Measurements from ENCODE around the gene SCG5.

The SCG5 gene

DNA sequence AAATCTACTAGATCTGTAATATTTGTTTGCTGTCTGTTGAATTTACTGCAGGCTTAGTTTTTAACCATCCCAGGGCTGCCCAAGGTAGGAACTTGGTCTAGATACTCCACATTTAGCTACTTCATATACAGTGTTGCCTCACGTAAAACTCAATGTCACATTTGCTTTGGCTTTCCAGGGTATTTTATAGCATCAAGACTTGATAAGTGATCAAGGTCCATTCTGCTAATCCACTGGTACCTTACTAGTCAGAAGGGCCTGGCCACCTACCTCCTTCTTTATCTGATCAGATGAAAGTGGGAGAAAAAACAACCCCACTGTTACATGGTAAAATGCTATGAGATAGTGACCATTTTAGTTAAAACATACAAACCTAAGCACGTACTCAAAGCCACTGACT is 50.8 kb downstream of the SCG5 start:
- no peak for DNase-seq

DNA sequence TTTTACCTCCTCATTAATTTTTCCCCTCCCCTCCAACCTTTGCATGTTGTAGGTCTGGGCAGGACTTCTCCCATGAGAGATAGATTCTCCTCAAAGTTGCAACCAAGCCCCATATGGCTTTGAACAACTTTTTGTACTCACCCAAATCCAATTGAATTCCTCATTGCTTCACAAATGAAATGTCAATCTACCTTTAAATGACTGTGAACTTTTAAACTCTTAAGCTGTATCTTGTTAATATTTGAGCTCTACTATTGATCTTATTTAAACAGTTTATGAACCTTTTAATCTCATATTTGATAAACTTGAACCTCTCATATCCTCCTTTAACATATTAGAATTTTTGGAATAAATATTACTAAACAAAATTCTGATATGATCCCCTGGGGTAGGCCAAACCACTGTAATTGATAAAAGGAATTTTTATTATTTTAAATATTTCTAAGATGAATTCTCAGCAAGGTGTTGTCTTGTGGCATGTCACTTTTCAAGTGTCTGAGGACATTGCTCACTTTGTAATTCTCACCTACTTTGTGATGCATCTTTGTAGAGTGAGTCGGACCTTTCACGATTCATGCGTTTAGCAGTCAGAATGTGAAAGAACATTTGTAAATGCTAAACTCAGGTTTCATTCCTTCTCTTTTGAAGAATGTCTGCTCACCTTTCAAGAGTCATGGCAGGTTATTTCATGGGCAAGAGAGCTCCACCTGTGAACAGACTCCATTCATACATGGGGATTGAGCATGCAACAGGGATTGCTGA is 52.9 kb downstream of the SCG5 start:
- DNase-seq = no peak

DNA sequence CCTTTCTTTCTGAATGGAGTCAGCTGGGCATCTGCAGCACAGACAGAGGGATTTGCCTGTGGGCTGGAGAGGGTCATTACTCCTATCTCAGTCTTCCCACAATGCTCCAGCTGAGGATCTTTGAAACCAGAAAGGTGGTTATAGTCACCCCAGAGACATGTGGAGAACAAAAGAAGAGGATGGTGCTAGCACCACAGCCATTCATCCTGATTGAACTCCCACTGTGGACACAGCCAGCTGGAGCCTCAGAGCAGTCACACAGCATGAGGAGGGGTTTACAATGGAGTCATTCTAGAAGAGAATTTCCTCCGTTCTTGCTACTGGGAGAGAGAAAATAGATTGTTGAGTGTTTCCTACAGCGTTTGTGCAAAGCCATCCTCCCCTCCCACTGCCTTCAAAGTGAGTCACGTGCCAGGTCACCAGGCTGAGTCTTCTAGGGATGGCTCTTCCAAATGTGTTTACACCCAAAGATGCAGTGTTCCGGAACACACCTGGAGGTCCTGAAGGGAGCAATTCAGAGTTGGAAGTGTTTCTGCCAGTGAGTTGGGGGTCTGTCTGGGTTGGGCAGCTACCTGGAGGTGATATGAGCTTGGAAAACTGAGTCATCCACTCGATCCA is 57.4 kb downstream of the SCG5 start:
- DNase-seq = no peak

DNA sequence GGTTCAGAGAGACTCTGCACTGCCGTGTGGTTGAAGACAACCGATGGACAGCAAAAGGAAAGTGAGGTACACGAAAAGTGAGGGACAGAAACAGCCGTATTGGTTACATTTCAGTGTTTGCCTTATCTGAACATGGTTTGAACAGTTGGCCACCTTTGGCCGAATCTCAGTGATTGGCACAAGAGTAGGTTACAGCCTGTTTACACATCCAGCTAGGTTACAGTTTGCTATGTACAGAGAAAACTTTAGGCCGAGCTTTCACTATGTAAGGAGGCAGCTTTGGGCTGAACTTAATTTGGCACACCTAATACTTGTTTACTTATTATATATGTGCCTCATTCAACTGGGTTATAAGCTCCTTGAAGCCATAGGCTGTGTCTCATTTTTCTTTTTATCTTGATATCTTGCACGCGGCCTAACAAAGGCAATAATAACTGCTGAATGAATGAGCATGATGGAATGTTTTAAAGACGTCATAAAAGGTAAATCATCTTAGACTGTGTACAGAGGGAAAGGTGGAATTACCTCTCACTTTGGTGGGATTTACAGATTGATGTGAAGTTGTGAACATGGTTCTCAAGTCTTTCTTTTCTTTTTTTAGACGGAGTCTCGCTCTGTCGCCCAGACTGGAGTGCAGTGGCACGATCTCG is 59.1 kb downstream of the SCG5 start:
- DNase-seq = no peak

DNA sequence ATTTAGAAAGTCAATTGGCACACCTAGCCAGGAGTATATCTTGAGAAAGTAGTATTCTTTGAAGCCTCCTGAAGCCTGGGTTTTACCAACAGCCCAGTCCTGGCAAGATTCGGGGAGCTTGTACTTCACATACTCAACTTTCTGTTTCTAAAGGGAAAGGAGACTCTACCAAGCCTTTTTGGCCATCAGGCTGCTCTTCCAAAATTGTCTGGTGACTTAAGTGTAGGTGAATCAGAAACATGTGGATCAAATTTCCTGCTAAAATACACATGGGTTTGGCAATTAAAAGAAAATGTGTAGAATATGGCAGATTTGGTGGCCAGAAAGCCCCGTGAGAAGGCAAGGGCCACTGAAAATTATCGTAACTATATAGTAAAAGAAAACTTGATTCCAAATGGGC is 60.4 kb downstream of the SCG5 start:
- no peak for DNase-seq

DNA sequence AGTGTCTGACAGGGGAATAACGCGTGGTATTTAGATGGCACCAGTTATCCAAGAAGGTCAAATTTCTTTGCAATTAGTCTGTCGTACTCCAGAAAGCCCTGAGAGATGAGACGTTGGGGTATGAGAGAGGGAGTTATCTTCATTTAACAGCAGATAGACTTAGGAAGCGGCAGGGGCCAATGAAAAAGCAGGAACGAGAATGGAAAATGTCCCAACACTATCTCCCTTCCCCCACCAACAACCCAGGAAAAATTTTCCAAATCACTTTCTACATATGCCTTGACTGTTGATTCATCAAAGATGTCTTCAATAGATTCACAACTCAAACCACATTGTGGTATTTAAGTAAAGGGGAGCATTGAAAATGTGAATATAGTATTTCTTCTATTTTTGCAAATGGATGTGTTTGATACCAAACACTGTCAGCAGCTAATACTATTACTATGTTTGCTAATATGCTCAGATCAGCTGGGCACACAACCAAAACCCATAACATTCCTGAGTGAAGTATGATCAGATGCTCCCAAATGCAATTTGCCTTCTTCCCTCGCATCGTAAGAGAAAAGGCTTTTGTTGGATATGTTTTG is 63.0 kb downstream of the SCG5 start:
- DNase-seq = no peak

DNA sequence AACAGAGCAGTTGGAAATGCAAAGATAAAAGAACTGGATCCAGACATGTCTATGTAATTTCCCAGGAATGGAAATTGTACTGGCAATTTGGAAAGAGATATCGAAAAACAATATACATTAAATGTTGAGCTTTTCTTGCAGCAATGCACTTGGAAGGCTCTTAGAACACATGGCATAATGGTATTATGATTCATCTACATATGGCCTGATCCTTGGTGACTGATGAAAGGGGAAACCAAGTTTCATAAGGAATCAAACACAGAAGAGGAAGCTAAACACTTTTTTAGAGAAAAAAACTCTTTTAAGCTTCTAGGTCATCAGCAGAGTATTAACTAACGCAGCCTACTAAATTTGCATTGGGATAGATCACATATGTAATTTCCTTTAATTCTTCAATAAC is 63.9 kb downstream of the SCG5 start:
- no peak for DNase-seq

DNA sequence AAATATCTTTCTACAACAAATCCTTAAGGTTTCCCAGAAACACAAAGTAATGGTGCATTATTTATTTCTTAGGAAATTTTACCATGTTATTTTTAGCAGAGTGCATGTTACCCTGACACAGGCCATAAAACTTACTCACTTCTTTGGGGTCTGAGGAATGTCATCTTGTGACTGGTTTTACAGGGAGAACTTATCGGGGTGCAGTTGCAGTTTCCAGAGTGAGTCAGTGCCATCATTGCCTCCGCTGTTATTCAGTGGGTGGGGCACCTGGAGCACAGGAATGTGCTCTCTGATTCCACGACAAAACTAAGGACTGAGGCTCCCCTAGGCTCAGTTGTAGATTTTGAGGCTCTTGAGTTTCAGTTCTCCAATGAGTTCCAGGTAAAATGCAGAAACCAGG is 65.2 kb downstream of the SCG5 start:
- no peak for DNase-seq

DNA sequence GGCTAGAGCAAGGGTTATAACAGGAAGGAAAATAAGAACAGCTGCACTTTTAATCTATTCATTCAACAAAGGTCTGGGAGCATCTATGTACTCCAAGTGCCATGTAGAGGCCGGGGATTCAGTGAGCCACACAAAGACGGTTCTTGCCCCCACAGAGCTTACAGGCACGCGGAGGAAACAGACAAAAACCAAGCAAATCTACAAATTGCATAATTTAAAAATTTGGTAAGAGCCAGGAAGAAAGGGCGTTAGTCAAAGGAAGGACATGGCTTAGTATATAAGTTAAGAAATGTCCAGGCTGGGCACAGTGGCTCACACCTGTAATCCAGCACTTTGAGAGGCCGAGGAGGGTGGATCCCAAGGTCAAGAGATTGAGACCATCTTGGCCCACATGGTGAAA is 65.9 kb downstream of the SCG5 start:
- no peak for DNase-seq

DNA sequence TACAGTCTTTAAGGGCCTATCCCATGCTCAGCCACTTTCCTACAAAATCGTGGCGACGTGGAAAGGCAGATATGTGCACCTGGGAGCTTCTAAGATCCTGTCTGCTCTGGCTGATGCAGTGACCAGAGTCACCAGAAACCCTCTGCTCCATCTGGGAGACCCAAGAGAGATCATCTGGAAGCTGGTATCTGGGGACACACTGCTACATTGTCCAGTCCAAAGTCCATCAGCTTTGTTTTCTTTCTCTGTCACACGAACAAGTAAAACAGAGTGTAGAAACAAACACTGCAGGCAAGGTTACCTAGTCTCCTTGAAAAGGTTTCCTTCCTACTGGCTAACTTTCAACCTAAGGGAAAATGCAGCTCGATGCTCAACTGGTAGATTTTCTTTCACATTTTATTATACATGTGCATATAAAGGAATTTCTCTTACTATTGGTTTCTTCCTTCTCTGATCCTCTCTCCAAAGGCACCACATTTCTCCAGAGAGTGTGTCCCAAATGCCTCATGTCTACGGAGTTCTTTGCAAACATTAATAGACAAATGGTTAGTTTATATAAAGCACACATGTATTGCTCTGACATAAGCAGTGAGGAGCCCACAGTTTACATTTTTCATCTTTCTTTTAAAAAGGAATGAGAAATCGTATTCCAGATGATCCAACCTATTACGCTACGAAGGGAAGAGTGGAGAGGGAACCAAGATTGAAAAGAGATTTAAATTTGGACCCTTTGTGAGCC is 68.0 kb downstream of the SCG5 start:
- DNase-seq = no peak

DNA sequence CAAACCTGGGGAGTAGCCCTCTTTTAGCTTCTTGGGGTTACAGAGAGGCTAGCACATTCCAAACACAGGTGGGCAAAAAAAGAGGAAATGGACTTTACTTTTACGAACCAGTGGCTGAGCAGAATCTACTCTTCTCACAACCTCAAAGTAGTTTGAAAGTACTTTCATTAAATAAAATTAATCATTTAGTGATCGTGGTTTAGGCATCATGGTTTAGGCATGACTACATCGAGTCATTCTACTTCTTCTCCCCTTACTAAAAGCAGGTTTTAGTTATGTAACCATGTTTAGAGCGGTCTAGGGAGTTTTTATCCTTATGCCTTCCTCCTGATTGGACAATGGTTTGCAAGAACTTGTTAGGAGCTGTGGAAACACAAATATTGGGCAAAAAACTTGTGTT is 73.8 kb downstream of the SCG5 start:
- no peak for DNase-seq

DNA sequence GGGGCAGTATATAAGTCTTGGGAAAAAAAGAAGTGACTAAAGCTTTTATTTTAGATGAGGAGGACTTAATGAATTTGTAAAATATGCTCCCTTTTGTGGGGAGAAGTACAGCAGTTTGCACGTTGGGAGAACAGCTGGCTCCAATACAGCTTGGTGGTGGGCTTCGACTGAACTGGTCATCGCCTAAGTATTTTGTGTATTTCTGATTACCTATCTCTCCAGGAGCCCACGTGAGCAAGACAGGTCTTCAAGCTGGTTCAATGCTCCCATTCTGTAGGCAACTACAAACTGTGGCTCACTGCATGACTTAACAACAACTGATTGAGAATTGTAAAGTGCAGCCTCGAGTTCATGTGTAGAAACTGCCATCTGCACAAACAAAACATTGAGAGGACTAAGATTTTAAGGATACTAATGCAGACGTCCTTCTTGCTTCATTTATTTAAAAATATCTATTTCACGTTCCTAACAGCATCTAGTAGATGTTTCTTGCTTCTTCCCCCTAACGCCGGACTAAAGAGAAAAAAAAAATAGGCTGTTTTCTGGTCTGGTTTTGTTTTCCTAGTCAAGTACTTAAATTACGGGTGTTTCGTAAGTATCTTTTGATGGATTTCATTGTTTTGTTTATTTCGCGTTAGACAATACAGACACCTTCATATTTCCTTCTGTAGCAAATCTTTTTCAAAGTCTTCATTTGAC is 74.9 kb downstream of the SCG5 start:
- no peak for DNase-seq

DNA sequence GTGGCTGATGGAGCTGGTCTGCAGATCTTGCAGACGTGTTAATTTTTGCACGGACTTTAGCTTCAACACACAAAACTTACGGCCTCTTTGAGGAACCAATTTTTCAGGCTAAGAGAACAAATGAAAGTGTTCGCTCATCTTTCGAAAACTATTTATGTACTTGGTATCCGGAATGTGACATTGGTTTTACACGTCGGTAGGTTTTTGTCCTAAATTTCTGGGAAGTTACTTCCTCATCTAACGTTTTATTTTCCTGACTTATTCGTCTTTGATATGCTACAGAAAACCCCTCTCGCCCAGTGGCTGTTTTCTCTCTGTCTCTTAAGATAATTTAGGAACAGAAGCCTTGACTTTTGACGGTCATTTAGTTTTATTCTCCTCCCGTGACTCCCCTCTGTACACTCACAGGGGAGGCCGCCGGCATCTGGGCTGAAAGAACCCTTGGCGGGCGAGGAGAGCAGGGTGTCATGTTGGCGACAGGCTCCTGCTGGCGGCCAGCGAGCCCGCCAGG is 75.5 kb downstream of the SCG5 start:
- no peak for DNase-seq

DNA sequence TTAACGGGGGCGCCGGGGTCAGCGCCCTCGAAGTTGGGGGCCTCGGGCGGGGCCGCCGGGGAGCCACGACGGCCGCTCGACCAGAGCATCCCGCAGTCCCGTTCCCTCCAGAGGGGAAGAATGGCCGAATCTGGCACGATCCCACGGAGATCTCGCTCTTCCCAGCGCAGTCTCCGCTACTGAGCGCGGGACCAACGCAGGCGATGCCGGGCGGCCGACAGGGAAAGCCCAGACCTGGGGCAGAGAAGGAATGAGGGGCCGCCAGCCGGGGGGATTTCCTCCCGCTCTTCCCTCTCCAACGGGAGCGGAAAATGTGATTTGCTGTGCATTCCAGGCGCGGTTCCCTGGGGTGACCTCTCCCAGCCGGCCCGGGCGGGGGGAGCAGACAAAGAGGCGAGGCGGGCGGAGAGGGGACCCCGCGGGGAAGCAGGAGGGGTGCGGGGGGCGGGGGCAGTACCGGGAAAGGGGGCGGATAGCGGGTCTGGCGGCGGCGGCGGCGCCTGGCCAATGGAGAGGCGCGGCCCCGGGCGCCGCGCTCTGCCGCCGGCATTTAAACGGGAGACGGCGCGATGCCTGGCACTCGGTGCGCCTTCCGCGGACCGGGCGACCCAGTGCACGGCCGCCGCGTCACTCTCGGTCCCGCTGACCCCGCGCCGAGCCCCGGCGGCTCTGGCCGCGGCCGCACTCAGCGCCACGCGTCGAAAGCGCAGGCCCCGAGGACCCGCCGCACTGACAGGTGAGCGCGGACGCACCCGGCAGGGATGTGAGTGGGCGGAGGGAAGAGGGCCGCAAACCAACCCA is 76.1 kb downstream of the SCG5 start, which contains the start of gene GREM1:
GREM1 (plus strand) TSS at position 579 of the 801 bp plus-strand sequence. CDS start 12,687 bp downstream, outside the sequence.
- DNase-seq = no peak

DNA sequence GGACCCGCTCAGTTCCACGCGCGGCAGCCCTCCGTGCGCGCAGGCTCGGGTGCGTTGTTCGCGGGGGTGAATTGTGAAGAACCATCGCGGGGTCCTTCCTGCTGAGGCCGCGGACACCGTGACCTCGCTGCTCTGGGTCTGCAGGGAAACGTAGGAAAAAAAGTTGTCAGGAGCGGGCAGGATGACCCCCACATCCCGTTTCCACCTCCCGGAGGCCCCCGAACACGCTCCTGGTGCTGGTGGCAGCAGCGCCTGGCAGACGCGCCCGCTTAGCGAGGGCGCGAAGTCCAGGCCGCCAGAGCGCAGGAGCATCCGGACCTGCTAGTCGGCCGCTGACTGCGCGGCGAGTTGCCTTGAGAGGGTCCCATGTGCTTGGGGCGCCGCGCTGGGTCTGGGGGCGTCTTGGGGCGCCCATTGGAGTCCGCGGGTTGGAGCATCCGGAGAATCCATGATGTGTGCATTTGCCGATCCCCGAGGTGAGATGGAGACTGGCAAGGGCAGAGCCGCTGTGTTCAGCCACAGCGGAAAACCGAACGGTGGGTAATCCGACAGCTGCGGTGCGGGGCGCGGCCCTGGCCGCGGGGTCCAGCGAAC is 76.8 kb downstream of the SCG5 start:
- DNase-seq = no peak

DNA sequence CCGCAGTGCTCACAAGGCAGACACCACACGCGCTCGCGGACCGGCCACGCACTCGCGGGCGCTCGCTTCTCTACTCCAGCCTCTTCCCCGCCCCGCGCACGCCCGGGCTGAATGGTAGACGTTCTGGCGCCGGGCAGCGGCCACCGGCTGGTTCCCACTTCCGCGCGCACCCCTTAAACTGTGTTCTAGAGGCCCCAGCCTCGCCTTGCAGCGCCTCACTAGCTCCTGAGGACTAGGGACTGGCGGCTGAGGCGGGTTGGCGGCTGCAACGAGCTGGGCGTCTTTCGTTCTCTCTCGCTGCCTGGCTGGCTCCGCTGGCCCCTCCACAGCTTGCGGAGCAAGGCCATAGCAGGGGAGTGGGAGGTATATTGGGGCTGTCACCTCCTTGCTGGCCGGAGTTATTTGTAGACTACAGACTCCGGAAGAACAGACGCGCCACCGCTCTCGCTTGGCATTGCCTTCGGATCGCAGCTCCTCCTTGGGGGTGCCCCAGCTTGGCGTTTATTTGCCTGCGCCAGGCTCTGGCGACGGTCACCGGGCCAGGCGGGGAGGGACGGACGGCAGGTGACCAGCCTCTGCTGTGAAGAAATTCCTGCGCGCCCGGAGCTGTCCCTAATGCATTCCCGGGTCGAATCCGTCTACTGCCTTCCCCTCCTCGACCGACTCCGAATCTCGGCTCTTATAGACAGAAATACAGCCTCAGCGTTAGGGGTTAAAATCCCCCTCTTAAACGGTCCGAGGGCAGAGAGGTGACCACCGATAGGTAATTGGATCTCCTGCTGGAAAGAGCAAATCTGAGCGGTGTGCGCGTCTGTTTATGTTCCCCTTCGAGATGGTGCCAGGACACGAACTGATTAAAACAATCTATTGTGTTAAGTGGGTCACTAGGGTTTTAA is 77.6 kb downstream of the SCG5 start:
- DNase-seq = no peak

DNA sequence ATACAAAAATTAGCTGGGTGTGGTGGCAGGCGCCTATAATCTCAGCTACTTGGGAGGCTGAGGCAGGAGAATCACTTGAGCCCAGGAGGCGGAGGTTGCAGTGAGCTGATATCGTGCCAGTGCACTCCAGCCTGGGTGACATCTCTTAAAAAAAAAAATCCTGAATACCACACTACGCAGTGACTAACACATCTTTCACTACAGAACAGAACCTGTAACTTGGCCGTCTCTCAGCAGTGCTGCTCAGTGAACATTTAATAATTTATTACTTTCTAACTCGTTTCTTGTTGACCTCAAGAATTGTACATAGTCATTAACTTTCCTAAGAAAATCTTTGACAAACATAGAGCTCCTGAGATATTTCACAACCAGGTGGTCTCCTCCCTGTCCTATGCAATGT is 80.1 kb downstream of the SCG5 start:
- no peak for DNase-seq

DNA sequence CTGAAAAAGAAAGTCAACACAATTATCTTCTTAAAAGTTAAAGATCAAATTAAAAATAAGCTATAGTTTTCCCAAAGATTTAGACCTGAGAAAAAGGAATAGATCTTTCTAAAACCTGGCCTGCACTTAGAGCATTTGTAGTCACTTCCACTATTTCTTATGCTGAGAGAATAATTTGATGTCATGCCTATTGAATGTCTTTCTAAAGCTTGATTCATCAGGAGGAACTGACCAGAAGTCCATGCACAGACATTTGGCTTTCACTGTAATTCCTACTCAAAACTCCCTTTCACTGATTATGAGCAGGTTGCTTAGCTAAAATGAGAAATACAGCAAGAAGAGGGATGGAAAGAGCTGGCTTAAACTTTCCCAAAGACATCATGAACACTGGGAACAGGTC is 80.6 kb downstream of the SCG5 start:
- no peak for DNase-seq

DNA sequence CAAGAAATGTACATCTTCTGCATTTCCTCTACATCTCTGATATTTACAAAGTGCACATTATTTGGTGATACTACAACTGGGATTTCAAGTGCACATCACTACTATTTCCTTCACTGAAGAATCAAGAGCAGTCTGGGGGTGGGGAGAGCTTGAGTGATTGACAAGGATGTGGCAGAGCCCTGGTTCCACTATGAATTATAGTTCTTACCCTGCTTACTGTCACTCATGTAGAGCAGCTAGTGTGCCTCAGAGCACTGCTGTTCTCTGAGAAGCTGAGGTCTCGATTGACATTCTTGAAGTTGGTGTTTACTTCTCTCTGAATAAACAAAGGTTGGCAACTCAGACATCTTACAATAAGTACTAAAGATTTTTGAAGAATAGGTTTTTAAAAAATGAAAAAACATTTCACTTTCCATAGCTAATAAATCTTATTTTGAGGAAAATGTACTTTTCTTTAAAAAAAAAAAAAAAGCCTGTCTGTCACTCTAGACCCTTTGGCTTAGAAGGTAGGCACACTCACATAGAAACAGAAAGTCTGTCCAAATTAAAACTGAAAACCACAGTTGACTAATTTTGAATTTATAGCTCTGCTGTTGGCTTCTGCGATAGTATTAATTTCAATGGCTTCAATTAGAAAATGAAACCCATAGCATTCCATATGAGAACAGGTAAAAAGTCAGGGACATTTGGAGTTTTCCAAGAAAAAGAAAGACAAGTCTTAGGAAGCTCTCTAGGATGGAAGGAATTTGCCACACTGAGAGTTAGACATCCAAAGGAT is 81.8 kb downstream of the SCG5 start:
- DNase-seq = no peak

Data from bone marrow (tissue), 2 donors.